GM12865 (cell line): ENCODE data around the gene KRTAP10-2.
"Not testable (repeated sequence)": the region's sequence is repeated elsewhere in the genome, so short reads cannot be mapped to it uniquely, and the experiment has no call there.

ENCODE experiments used
- DNase-seq: peaks from one replicate; pipeline ENCODE4 v3.0.0; 2010; ENCODE audit warnings: low read depth
- H3K4me3 ChIP-seq: 2 replicates; pipeline ENCODE4 v1.5.1; 2011; ENCODE audit warnings: mild to moderate bottlenecking, low read depth, low read length, control low read depth
- CTCF ChIP-seq: IDR thresholded peaks from 2 replicates; pipeline ENCODE4 v1.5.1; 2011; ENCODE audit warnings: low read length, control low read depth, low read depth, inconsistent platforms; ENCODE audit not compliant: insufficient read depth; ENCODE audit errors: missing control alignments

KRTAP10-2 gene

DNA sequence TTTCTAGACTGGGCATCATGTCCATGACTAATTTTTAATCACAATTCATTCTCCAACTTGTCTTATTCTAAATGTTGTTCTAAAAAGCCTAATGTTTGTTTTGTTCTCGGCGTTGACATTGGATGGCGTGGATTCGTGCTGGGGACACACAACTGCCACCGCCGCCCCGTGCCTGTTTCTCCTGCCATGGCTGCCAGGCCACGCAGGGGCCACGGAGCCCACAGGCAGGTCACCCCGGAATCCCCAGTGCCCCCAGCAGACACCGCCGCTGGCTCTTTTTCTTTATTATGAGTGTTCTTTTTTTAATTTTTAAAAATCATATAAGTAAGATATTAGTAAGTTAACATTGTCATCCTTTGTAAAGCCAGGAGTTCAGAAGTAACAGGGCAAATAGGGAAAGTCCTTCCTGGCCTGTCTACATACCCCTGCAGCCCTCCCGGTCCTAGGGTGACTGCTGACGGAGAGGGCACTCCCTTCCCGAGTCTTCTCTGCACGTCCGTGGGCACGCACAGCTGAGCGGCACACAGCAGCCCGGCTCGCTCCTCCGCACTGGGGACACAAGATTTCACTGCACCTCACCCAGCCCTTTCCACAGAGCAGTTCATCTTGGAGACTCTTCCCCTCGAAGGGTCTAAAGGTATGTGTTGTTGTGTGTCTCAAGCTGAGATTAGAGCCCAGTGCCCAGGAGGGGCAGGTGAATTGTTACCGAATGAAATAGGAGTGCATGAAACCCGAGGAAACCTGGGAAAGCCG is 43.5 kb downstream of the KRTAP10-2 start:
- TF ChIP-seq CTCF, result no peak
- DNase-seq, result no peak

GRCh38 chr21:44506279-44507255 is 44.7 kb downstream of the KRTAP10-2 start:
- no peak overlapping the region for H3K4me3 ChIP-seq
- no peak for DNase-seq
- TF ChIP-seq CTCF, result no peak

More for the DNA sequence above, 43.5 kb downstream of the KRTAP10-2 start:
- H3K4me3 ChIP-seq, result no peak overlapping the region

- H3K4me3 ChIP-seq, result no peak overlapping the region
- no peak for DNase-seq
- TF ChIP-seq CTCF, result no peak
Measured at GRCh38 chr21:44505673-44506278, 45.5 kb downstream of the KRTAP10-2 start.

GRCh38 chr21:44503901-44504399 is 47.4 kb downstream of the KRTAP10-2 start:
- no peak for TF ChIP-seq CTCF
- DNase-seq, result no peak

GRCh38 chr21:44503006-44503889 is 48.1 kb downstream of the KRTAP10-2 start:
- not testable (repeated sequence) for H3K4me3 ChIP-seq, DNase-seq

More at GRCh38 chr21:44503901-44504399, 47.4 kb downstream of the KRTAP10-2 start:
- no peak overlapping the region for H3K4me3 ChIP-seq

GRCh38 chr21:44502171-44502958 is 48.9 kb downstream of the KRTAP10-2 start:
- H3K4me3 ChIP-seq, result no peak overlapping the region
- no peak for DNase-seq
- TF ChIP-seq CTCF, result no peak
